Ovary (tissue), 9 donors: ENCODE results near the gene CACYBP. TPM values are rescaled to one million over a fixed set of nuclear protein-coding genes. Genes with fewer than 3 reads are reported as not detected.
A peak's percentile ranks its signal among the peaks of the same experiment; 100 is the strongest.

Experiments used
- DNase-seq, 5 donors: peaks; one replicate each; pipeline ENCODE4 v3.0.0-alpha.2; 2019 to 2020
- H3K27ac ChIP-seq, 2 donors: fragments of 200-600 bp; one replicate each; pipeline versions ENCODE4 v1.5.1 to v1.8.0; 2019 to 2022
- H3K27me3 ChIP-seq: fragments of 200-600 bp; one replicate; pipeline ENCODE4 v1.8.0; 2022
- H3K36me3 ChIP-seq: fragments of 200-600 bp; sonication (generic); one replicate; pipeline ENCODE4 v1.5.1; 2019
- H3K4me1 ChIP-seq: one replicate; pipeline ENCODE4 v1.8.1; 2013; ENCODE audit warnings: mild to moderate bottlenecking, moderate library complexity; ENCODE audit not compliant: insufficient read depth
- H3K4me3 ChIP-seq: fragments of 200-600 bp; sonication (generic); one replicate; pipeline ENCODE4 v1.5.1; 2017
- H3K9me3 ChIP-seq, 2 donors: fragments of 200-600 bp in 1 of 2; sonication (generic) in 1 of 2; one replicate each; pipeline versions ENCODE4 v1.5.1 to v1.8.1; 2013 to 2019; ENCODE audit warnings: mild to moderate bottlenecking in 1 of 2, moderate library complexity in 1 of 2
- EP300 ChIP-seq: sonication (generic); formaldehyde crosslinking; IDR thresholded peaks from one replicate; pipeline ENCODE4 v1.6.1; 2017; ENCODE audit warnings: antibody characterized with exemption
- POLR2A ChIP-seq: fragments of 450-650 bp; IDR thresholded peaks from one replicate; pipeline ENCODE4 v1.6.1; 2017; ENCODE audit warnings: antibody characterized with exemption, mild to moderate bottlenecking, moderate library complexity
- WGBS, 3 donors: extraction: QIAGEN DNeasy Blood & Tissue Kit in 1 of 3; methylation state at CpG; one replicate each; pipeline versions ENCODE4 v1.1.5 to v1.1.7; 2013 to 2017; 5-methylcytosine and 5-hydroxymethylcytosine counted together
- intact Hi-C, 4 donors: fragments of 100-400 bp; cut with DNase I; formaldehyde crosslinking; loops; one replicate each; pipeline versions ENCODE4 v1.11.0 to v1.15.1; 2022 to 2023
- polyA plus RNA-seq, 2 donors: library from polyadenylated mRNA; stranded (reverse); fragments of 200-250 nt in 1 of 2; fragments of 350-450 nt in 1 of 2; fragmentation: Illumina TruSeq in 1 of 2; extraction: RNeasy Lipid Tissue Mini Kit (QIAGEN cat#74804) in 1 of 2; gene quantifications; one replicate each; pipeline ENCODE4 v1.2.3, GENCODE V29; 2013 to 2014
- total RNA-seq, 7 donors: library from RNA; depleted of rRNA in 2 of 7; stranded (reverse); fragments of >200 nt in 2 of 7; fragmentation: NEBNext Ultra II Directional in 3 of 7; extraction: Animal tissue kit (Norgen Biotek cat#: 25700) in 3 of 7; gene quantifications; one replicate each; pipeline versions ENCODE4 v1.1.0 to v1.2.4, GENCODE V29; 2016 to 2023
- TF ChIP-seq, protein P1 (sequence below), 3 donors: fragments of 450-650 bp in 2 of 3; fragments of 200-600 bp in 1 of 3; IDR thresholded peaks; one replicate each; pipeline versions ENCODE4 v1.5.1 to v1.8.0; 2016 to 2022; ENCODE audit warnings: antibody characterized with exemption in 3 of 3, mild to moderate bottlenecking in 1 of 3
- donor health status: DM: no; HTN: no; CAD: no; lungs with moderate emphysema.
- donor health status: DM: no; HTN: no; CAD: no.
- donor health status: Bipolar disorder and iron deficiency.
- donor health status: DM: yes; HTN: yes; CAD: no.
- donor health status: DM: no; HTN: no; CAD: no.
- donor health status: DM: yes; HTN: yes; CAD: no.

CACYBP gene
- total and polyA plus RNA-seq, 9 donors = 58.4 to 171 (median 75.0) TPM

DNA sequence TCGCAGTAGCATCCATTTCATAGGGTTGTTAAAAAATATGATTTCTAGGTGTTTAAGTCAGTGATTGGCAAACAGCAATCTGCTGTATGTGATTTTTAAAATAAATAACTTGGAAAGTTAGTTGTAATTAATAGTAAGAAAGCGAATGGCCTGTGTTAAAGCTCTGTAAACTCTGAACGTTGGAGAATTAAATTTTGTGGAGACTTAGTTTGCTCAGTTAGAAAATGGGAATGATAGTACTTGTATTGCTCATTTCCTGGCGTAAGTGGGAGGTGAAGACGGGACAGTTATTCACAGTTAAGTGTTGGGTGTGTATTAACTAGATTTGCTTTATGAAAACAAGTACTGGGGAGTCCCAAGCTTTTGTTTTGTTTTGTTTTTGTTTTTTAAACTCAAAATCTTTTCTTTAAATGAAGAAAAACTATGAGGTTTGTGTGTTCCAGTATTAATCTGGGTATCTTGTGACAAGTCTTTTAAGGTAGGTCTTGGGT is 995 bp downstream of the CACYBP start:
- Histone ChIP-seq H3K4me1 (peaks cover 8% of the 10 kb centered on the region), H3K36me3 (no peaks in the 10 kb centered on the region), H3K27ac (peak overlapping the region; percentile 88 to 99), H3K4me3 (peak overlapping the region; percentile 97), H3K27me3 (no peaks in the 10 kb centered on the region), H3K9me3 (no peaks in the 10 kb centered on the region)
- intact Hi-C loops = no loop called here
- no peak for DNase-seq
- TF ChIP-seq EP300 (no peak), POLR2A (no peak)
- TF ChIP-seq, protein P1, sequence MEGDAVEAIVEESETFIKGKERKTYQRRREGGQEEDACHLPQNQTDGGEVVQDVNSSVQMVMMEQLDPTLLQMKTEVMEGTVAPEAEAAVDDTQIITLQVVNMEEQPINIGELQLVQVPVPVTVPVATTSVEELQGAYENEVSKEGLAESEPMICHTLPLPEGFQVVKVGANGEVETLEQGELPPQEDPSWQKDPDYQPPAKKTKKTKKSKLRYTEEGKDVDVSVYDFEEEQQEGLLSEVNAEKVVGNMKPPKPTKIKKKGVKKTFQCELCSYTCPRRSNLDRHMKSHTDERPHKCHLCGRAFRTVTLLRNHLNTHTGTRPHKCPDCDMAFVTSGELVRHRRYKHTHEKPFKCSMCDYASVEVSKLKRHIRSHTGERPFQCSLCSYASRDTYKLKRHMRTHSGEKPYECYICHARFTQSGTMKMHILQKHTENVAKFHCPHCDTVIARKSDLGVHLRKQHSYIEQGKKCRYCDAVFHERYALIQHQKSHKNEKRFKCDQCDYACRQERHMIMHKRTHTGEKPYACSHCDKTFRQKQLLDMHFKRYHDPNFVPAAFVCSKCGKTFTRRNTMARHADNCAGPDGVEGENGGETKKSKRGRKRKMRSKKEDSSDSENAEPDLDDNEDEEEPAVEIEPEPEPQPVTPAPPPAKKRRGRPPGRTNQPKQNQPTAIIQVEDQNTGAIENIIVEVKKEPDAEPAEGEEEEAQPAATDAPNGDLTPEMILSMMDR (IDR thresholded peaks at IDR 0.05) = no peak
- 2 to 5% (median 4%) methylated on average over 5 of the region's 5 CpGs for WGBS, 3 donors

DNA sequence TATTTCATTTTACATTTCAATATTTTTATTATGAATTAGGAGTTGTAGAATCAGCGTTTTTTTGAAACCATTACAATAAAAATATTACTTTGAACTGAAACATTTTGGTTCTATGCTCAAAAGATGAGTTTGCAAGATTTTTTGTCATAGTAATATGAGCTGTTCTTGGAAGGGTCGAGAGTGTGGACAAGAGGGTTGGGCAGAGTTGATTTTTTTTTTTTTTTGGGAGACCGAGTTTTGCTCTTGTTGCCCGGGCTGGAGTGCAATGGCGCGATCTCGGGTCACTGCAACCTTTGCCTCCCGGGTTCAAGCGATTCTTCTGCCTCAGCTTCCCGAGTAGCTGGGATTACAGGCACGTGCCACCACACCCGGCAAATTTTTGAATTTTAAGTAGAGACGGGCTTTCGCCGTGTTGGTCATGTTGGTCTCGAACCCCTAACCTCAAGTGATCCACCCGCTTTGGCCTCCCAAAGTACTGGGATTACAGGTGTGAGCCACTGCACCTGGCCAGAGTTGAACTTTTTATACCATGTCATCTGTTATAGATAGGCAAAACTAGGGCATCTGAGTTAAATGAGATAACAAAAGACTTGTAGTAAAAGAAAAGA is 3.3 kb downstream of the CACYBP start:
- WGBS, 3 donors = 46 to 69% (median 52%) methylated on average over 17 of the region's 17 CpGs
- intact Hi-C loops = no loop called here
- no peak for DNase-seq
- TF ChIP-seq, protein P1 (IDR thresholded peaks at IDR 0.05) = no peak
- no peak for TF ChIP-seq POLR2A
- Histone ChIP-seq H3K27ac (no peak overlapping the region), H3K4me3 (no peak overlapping the region), H3K4me1 (peaks cover 8% of the 10 kb centered on the region), H3K36me3 (no peaks in the 10 kb centered on the region), H3K9me3 (no peaks in the 10 kb centered on the region), H3K27me3 (no peaks in the 10 kb centered on the region)

DNA sequence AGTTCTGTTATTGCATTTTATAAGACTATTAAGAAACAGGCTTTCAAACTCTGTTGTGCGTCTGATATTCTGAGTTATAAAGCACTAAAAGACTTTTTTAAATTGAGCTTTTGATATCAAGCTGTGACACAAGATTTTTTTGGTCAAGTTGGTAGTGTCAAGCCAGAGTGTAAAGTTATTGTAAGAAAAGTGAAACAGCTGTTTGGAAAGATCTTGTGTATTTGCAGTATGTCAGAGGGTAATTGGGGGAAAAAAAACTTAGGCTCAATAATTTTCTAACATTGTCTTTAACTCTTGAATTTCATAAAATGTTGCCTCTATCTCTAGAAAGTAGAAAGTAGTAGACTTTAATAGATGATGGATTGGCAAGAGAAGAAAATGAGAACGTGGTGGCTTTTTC is 3.8 kb downstream of the CACYBP start:
- Histone ChIP-seq H3K4me1 (peaks cover 7% of the 10 kb centered on the region), H3K4me3 (no peak overlapping the region), H3K27me3 (no peaks in the 10 kb centered on the region), H3K36me3 (no peaks in the 10 kb centered on the region), H3K27ac (no peak overlapping the region), H3K9me3 (no peaks in the 10 kb centered on the region)
- no peak for DNase-seq
- intact Hi-C loops = no loop called here
- TF ChIP-seq EP300 (no peak), POLR2A (no peak)
- TF ChIP-seq, protein P1 (IDR thresholded peaks at IDR 0.05) = no peak
- 28 to 53% (median 37%) methylated on average over 2 of the region's 2 CpGs for WGBS, 3 donors

DNA sequence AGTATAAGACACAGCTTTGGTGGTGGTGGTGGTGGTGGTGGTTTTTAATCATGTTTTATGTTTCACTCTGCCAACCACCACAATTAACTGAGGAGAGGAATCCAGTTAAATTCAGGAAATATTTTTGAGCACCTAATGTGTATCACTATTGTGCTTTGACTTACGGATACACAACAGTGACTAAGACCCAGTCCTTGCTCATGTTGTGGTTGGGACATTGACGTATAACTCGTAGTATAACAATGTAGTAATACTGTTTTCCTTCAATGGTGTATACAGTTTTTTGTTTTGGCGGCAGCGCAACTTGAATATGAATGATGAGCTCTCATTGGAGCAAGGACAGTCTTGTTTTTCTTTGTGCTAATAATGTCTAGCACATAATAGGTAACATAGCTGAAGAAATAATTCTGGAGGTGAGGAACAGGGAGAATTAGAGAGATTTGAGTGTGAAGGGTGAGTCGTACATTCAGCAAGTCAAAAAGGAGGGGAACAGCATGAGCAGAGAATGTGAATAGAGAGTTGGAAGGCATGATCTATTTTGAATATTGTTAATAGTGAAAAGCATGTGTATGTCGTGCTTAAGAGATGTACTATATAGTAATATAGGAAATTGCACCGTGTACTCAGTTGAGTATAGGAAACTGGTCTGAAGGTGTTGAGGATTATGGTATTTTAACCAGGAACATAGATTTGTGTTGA is 5.5 kb downstream of the CACYBP start:
- WGBS, 3 donors = 93 to 95% (median 93%) methylated on average over 8 of the region's 8 CpGs
- no peak for TF ChIP-seq POLR2A
- no peak overlapping the region for H3K27ac ChIP-seq
- no peaks in the 10 kb centered on the region for H3K9me3 ChIP-seq
- peaks cover 4% of the 10 kb centered on the region for H3K4me1 ChIP-seq
- DNase-seq = no peak
- no peaks in the 10 kb centered on the region for H3K27me3 ChIP-seq
- intact Hi-C loops = no loop called here
- H3K4me3 ChIP-seq = no peak overlapping the region
- H3K36me3 ChIP-seq = no peaks in the 10 kb centered on the region

DNA sequence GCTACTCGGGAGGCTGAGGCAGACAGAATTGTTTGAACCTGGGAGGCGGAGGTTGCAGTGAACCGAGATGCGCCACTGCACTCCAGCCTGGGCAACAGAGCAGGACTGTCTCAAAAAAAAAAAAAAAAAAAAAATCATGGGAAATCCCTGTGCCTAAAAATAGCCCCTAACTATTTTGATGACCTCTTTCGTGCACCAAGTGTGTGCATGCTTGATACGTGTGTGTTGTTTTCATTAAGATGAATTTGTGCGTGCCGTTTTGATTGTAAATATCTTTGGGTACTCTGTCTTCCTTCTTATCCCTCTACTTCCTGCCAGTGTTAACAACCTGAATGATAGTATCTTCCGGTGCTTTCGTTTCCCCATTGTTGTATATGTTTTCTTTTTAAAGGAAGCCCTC is 9.8 kb downstream of the CACYBP start:
- intact Hi-C loops = no loop called here
- Histone ChIP-seq H3K36me3 (no peaks in the 10 kb centered on the region), H3K9me3 (no peaks in the 10 kb centered on the region), H3K4me3 (no peak overlapping the region), H3K27me3 (no peaks in the 10 kb centered on the region), H3K27ac (no peak overlapping the region), H3K4me1 (no peaks in the 10 kb centered on the region)
- WGBS, 3 donors = 67 to 70% (median 67%) methylated on average over 10 of the region's 10 CpGs
- TF ChIP-seq, protein P1 (IDR thresholded peaks at IDR 0.05) = no peak
- TF ChIP-seq POLR2A (no peak), EP300 (no peak)
- no peak for DNase-seq
